GM12872 (cell line): Measurements from ENCODE around the gene PCSK7.

Experiments used
- CTCF ChIP-seq: IDR thresholded peaks from 3 replicates; pipeline ENCODE4 v1.5.1; 2011; ENCODE audit warnings: low read depth, mild to moderate bottlenecking, low read length, moderate library complexity; ENCODE audit not compliant: insufficient read depth

Gene PCSK7

GRCh38 chr11:117217141-117218084 lies 14.5 kb downstream of the PCSK7 start:
- TF ChIP-seq CTCF = no peak

- no peak for TF ChIP-seq CTCF
Measured at GRCh38 chr11:117214404-117215110, 17.3 kb downstream of the PCSK7 start.

GRCh38 chr11:117212697-117213355 lies 19.0 kb downstream of the PCSK7 start:
- no peak for TF ChIP-seq CTCF

GRCh38 chr11:117210620-117211019 lies 21.3 kb downstream of the PCSK7 start:
- TF ChIP-seq CTCF = no peak

GRCh38 chr11:117205211-117205818 lies 26.6 kb downstream of the PCSK7 start:
- no peak for TF ChIP-seq CTCF

- TF ChIP-seq CTCF = no peak
Measured at GRCh38 chr11:117204283-117205080, 27.4 kb downstream of the PCSK7 start.
